Small intestine (tissue), 7 donors: ENCODE data around the gene ACADL. TPM values are rescaled to one million over a fixed set of nuclear protein-coding genes. Genes with fewer than 3 reads are reported as not detected.

ENCODE experiments used
- DNase-seq, 2 donors: peaks; one replicate each; pipeline versions ENCODE4 v3.0.0 to v3.0.0-alpha.2; 2013
- FAIRE-seq: peaks from 2 replicates; lab custom pipeline; 2012; peaks lifted over from hg19 to GRCh38; lab: Jason Lieb, UNC
- H3K27ac ChIP-seq, 3 donors: one replicate each; pipeline ENCODE4 v1.5.1; 2013; ENCODE audit warnings: low read length in 2 of 3, mild to moderate bottlenecking in 2 of 3, control low read depth in 1 of 3, inconsistent platforms in 1 of 3, low read depth in 1 of 3, moderate library complexity in 1 of 3
- H3K27me3 ChIP-seq, 3 donors: one replicate each; pipeline ENCODE4 v1.6.1; 2013; ENCODE audit warnings: low read length in 3 of 3, inconsistent platforms in 1 of 3; ENCODE audit not compliant: control insufficient read depth in 3 of 3, insufficient read depth in 3 of 3
- H3K36me3 ChIP-seq, 3 donors: one replicate each; pipeline ENCODE4 v1.6.1; 2013; ENCODE audit warnings: low read length in 3 of 3, inconsistent platforms in 1 of 3, low read depth in 1 of 3, mild to moderate bottlenecking in 1 of 3, moderate library complexity in 1 of 3; ENCODE audit not compliant: control insufficient read depth in 3 of 3, insufficient read depth in 2 of 3
- H3K4me1 ChIP-seq, 3 donors: one replicate each; pipeline ENCODE4 v1.6.1; 2013; ENCODE audit warnings: low read length in 2 of 3, inconsistent platforms in 1 of 3, low read depth in 1 of 3, mild to moderate bottlenecking in 1 of 3, moderate library complexity in 1 of 3; ENCODE audit not compliant: control insufficient read depth in 3 of 3, insufficient read depth in 2 of 3
- H3K4me3 ChIP-seq, 3 donors: one replicate each; pipeline ENCODE4 v1.5.1; 2013; ENCODE audit warnings: low read length in 3 of 3, control low read depth in 1 of 3, inconsistent platforms in 1 of 3, low read depth in 1 of 3, mild to moderate bottlenecking in 1 of 3, moderate library complexity in 1 of 3
- H3K9me3 ChIP-seq, 2 donors: one replicate each; pipeline ENCODE4 v1.6.1; 2013; ENCODE audit warnings: low read depth in 1 of 2, low read length in 1 of 2; ENCODE audit not compliant: control insufficient read depth in 2 of 2, insufficient read depth in 1 of 2
- whole genome bisulfite sequencing, 3 donors: extraction: QIAGEN DNeasy Blood & Tissue Kit; methylation state at CpG; one replicate each; pipeline ENCODE4 v1.1.7; 2013; 5-methylcytosine and 5-hydroxymethylcytosine counted together
- polyA plus RNA-seq, 4 donors: library from polyadenylated mRNA; stranded (reverse) in 3 of 4; unstranded in 1 of 4; fragments of 200-250 nt in 3 of 4; fragments of 120-200 nt in 1 of 4; gene quantifications; one replicate each; pipeline versions ENCODE4 v1.2.1 to v1.2.3, GENCODE V29; 2013
- donor health status: healthy with polysubstance abuse.
- donor health status: control.
- donor health status: control.
- donor health status: Bipolar disorder and iron deficiency.
- donor health status: healthy.

The ACADL gene
- polyA plus RNA-seq, 4 donors = 0.16 to 6.4 TPM; not detected in 2

- Histone ChIP-seq H3K9me3 (no peaks in the 10 kb centered on the region), H3K4me3 (no peak overlapping the region), H3K27ac (no peak overlapping the region), H3K27me3 (no peaks in the 10 kb centered on the region), H3K4me1 (peaks cover 0 to 5% (median 3%) of the 10 kb centered on the region in 3 donors), H3K36me3 (peaks cover 0 to 9% (median 0%) of the 10 kb centered on the region in 3 donors)
- FAIRE-seq = no peak
- DNase-seq = peak; percentile 10 to 22
- 65 to 90% (median 88%) methylated on average over 2 of the region's 2 CpGs for WGBS, 3 donors
Measured at GRCh38 chr2:210158236-210158635, 67.0 kb downstream of the ACADL start.

DNA sequence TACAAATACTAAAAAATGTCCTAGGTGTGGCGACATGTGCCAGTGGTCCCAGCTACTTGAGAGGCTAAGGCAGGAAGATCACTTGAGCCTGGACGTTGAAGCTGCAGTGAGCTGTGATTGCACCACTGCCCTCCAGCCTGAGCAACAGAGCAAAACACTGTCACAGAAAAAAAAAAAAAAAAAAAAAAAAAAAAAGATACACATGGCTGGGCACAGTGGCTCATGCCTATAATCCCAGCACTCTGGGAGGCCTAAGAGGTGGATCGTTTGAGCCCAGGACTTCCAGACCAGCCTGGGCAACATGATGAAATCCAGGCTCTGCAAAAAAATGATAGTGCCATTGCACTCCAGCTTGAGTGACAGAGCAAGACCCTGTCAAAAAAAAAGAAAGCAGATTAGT, 67.7 kb downstream of the ACADL start:
- Histone ChIP-seq H3K36me3 (peaks cover 0 to 12% (median 0%) of the 10 kb centered on the region in 3 donors), H3K9me3 (no peaks in the 10 kb centered on the region), H3K4me1 (peaks cover 0 to under 1% (median 0%) of the 10 kb centered on the region in 3 donors), H3K27me3 (no peaks in the 10 kb centered on the region), H3K27ac (no peak overlapping the region), H3K4me3 (no peak overlapping the region)
- no peak for DNase-seq
- 81 to 89% (median 83%) methylated on average over 3 of the region's 3 CpGs for WGBS, 3 donors
- no peak for FAIRE-seq

DNA sequence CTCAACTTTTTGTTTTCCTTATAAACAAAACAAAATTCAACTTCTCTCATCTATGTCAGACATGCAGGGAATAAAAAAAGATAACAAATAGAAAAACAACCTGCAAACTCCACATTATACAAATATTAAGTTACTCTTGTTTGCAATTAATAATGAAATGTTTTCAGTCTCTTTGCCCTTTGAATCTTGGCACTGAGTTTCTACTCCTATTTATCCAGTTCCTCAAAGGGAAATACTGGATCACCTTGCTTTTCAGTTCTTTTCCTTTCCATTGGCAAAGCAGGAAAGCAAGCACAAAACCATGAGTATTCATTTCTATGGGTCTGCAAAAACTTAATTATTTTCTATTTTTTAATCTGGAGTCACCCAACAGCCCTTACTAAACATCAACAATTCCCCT, 77.6 kb downstream of the ACADL start:
- Histone ChIP-seq H3K36me3 (peaks cover 0 to 20% (median 0%) of the 10 kb centered on the region in 3 donors), H3K27me3 (no peaks in the 10 kb centered on the region), H3K4me3 (no peak overlapping the region), H3K9me3 (peaks cover 0 to 18% of the 10 kb centered on the region in 2 donors), H3K4me1 (no peaks in the 10 kb centered on the region), H3K27ac (no peak overlapping the region)
- FAIRE-seq (no peak), DNase-seq (no peak)

Other genes with a start within 250 kb of the ACADL start
- gene RPE, start 222.8 kb downstream of the ACADL start, polyA plus RNA-seq = 10 to 100 TPM; 16.2 to 39.3 (median 27.9) TPM
- gene KANSL1L, start 54.0 kb downstream of the ACADL start, polyA plus RNA-seq = 10 to 100 TPM in 1 of 4 donors, 1 to 10 TPM in 3; 1.8 to 22.2 (median 3.0) TPM
- 10 to 100 TPM in 1 of 4 donors, 1 to 10 TPM in 2, not detected in 1; 1.1 to 19.9 (median 5.4) TPM for gene MYL1, start 89.7 kb upstream of the ACADL start, polyA plus RNA-seq